GM21528 (cell line): Measurements from ENCODE around the gene CD302.
"Not testable (repeated sequence)": the region's sequence is repeated elsewhere in the genome, so short reads cannot be mapped to it uniquely, and the experiment has no call there.

Experiments
- ATAC-seq: cut with Tn5 transposase; IDR thresholded peaks from one replicate; pipeline ENCODE4 v1.9.1; 2021; ENCODE audit warnings: mild to moderate bottlenecking, moderate library complexity; ENCODE audit not compliant: unreplicated experiment, low FRiP score

The CD302 gene

DNA sequence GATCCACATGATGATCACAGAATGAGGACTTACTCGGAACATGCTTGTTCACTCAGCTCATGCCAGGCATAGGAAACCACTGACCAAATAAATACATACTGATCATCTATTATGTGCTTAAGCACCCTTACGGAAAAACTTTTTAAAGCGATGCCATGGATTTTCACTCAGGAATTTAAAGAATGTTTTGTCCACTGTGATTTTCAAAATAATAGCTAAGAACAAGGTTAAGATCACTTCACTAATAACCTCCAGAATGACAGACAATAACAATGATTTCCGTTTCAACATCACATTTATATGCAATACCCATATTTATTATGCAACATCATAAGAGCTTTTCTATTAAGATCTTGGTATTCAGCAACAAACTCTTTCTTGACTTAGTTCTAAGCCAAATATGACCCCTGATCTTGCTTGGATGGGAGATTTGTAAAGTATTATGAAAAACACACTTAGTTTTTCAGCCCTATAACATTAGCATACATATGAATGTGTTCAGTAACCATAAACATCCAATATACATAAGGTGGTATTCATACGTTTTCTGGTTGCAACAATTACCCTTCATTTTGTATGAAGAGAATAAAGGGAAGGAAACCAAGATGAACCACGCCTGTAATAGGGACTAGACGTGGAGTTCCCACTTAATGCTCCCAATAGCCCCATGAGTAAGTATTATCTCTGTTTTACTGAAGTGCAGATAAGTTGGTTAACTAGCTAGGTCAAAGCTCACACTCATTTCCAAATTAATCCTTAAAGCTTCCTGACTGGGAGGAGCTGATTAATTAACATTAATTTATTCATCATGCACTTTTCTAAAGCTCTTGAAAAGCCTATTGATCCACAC, 1.9 kb downstream of the CD302 start:
- ATAC-seq: no peak

DNA sequence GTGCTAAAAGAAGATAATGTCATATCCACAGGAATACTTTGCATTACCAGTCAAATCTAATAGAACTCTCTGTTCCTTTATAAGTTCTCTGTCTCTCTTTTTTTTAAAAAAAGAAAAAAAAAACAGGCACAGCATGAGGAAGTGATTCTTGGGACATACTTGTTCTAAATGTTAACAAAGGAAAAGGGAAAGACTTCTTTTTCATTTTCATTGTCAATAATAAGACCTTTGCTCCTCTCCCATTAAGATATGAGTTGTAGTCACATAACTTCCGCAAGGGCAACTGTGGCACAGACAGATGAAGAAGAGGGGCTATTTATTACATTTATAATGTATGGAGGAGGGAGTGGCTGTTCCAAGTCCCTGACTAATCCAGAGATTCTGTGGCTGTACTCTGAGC, 4.7 kb downstream of the CD302 start:
- ATAC-seq: no peak

DNA sequence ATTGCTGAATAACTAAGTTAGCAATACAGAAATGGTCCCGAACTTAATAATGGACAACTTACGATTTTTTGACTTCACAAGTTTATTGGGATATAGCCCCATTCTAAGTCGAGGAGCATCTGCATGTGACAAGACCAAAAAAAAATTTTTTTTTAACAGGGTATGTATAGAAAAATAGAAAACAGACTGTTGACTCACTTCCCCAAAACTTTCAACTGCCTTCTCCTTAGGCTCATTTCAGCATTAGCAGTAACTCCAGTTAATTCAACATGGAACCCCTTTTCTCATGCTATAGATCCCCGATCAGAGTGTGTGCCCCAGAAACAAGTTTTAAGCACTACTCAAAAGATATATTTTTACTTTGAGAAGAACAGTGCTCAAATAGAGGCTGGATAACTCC, 5.4 kb downstream of the CD302 start:
- no peak for ATAC-seq

DNA sequence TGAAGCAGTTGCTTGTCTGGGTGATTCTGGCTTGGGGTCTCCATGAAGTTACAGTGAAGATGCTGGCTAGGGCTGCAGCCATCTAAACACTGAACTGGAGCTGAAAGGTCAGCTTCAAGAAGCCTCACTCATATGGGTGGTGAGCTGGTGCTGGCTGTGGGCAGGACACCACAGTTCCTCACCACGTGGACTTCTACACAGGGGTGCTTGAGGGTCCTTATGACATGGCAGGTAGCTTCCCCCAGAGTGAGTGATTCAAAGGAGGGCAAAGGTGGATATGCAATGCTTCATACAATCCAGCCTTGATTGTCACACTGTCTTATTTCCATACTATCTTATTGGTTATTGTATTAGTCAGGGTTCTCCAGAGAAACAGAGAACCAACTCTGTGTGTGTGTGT, 6.0 kb downstream of the CD302 start:
- no peak for ATAC-seq

DNA sequence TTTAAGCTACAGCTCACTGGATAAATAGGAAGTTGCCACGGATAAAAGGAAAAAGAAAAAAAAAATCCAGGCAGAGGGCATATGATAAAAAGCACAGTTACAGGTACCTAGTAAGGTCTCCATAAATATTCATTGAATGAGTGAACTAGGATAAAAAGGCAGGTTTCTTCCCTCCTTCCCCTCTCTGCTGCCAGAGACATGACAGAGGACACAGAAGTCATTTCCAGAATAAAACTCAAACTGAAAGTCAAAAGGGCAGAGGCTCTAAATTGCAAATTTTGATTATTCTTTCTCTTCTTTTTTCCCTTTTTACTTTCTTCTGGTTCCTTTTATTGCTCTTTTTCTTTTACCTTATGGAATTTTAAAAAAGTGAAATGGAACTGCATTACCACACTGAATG, 7.7 kb downstream of the CD302 start:
- no peak for ATAC-seq

DNA sequence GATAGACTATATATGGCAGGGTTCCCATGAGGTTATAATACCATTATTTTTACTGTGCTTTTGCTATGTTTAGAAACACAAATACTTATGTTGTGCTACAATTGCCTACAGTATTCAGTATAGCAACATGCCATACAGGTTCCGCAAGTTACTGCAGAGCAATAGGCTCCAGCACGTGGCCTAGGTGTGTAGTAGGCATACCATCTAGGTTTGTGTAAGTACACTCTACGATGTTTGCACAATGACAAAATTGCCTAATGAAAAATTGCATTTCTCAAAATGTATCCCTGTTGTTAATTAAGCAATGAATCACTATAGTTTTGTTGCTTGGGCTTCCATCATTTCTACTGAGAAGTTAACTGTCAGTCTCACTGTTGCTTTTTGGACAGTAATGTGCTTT, 9.8 kb downstream of the CD302 start:
- no peak for ATAC-seq

DNA sequence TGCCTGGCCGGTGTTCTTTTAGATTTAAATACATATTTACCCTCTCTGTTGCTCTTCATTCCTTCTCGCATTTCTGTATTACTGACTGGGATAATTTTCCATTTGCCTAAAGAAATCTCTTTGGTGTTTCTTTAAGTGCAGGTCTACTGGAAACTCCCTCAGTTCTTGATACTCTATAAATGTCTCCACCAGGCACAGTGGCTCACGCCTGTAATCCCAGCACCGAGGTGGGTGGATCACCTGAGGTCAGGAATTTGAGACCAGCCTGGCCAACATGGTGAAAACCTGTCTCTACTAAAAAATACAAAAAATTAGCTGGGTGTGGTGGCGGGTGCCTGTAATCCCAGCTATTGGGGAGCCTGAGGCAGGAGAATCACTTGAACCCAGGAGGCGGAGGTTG, 10.4 kb downstream of the CD302 start:
- not testable (repeated sequence) for ATAC-seq

DNA sequence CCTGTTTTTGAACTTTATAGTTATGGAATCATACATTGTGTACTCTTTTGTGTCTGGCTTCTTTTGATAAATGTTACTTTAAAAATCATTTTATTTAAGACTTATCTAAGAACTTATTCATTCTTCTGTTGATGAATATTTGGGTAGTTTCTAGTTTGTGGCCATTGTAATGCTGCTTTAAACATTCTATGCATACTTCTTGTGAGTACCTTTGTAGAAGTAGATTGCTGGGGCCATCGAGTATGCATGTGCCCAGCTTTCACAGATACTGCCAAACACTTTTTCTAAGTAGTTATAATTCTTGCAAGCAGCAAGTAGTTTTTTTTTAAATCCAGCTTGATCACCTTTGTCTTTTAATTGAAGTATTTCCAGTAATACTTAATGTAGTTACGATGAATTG, 11.1 kb downstream of the CD302 start:
- ATAC-seq: no peak

DNA sequence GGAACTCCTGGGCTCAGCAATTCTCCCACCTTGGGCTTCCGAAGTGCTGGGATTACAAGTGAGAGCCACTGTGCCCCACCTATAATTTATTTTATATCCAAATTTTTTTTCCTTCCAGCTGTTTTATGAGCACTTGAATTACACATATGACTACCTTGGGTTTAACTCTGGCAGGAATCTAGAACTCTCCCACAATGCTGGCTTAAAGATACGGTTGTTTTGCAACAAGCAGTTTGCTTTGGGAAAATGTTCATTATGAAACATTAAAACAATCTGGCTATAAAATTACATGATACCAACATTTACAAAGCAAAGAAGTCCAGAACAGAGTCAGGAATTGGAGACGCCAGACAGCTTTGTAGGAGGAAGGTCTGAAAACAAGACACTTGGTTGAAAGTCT, 12.8 kb downstream of the CD302 start:
- ATAC-seq: no peak

DNA sequence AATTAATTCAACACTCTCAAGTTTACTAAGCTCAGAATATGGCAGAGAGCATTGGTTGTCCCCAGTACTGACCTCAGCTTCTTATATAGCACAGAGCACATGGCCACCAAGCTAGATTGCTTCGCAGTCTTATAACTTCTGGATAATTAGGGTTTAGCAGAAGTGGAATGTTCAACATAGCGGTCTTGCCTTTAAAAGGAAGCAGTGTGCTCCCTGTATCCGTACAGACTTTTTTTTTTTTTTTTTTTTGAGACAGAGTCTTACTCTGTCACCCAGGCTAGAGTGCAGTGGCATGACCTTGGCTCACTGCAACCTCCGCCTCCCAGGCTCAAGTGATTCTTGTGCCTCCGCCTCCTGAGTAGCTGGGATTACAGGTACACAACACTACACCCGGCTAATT, 13.3 kb downstream of the CD302 start:
- not testable (repeated sequence) for ATAC-seq

DNA sequence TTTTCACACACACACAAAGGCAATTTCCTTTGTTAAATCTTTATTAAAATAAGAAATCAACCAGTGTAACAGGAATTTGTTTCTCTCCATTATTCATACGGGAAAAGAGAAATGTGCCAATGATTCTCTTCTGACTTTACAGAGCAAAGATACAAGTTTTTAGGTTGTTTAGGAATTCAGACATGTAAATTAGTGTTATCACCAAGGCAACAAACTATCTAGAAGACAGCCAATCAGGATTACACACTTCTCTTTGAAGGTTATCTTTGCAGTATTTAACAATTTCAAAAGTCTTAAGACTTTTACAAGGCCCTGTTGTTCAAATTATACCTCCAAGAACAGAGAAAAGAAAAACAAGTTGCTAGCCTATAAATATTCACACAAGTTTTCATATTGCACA, 14.5 kb downstream of the CD302 start:
- ATAC-seq: no peak

DNA sequence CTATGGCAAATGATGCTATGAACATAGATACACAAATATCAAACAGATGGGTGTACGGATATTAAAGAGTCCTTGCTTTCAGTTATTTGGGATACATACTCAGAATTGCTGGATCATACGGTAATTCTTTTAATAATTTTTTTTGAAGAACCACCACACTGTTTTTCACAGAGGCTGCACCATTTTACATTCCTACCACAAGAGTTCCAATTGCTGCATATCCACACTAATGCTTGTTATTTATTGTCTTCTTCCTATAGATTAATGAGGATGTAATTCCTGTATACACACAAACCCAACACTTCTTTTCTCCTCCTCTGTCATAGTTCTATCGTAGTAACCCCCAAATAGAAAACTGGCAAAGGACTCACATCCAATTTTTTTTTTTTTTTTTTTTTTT, 21.7 kb downstream of the CD302 start:
- no peak for ATAC-seq

DNA sequence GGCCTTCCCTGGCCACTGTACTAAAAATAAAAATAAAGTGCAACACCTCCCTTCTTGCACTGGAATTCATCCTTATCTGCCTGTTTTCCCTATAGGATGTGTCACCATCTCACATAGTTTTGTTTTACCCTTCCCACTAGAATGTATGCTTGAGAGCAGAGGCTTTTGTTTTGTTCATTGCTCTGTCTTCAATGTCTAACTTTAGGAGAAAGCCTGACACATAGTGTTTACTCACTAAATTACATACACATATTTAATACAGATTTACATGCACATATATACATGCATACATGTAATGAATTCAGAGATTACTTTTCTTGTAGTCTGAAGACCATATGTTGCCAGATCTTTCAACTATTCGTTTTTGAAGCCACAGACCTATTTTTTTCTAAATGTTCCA, 23.0 kb downstream of the CD302 start:
- ATAC-seq: no peak

DNA sequence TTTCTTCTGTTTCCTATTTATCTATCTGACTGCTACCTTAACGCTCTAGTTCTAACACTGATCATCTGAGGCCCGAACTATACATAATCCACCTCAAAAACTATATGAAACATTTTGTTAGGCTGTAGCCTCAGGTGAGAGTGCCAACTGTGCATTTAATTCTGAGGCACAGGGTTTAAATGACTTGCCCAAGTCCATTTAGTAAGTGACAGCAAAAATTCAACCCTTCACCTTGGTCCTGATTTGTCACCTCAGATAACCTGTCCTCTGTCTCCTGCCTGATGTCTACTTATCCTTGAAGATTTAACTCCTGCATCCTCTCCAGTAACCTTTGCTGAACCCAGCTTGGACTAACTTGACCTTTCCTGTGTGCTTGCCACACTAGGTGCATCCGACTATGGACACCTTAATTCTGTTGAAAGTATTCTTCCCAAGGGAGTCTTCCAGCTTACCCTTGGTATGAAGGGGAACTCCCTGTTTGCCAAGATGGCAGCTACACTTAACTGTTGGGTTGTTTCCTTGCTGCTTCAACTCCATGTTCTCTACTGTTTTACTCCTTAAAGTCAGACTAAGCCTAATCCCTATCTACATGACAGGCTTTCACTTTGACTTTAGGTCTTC, 23.5 kb downstream of the CD302 start:
- no peak for ATAC-seq

DNA sequence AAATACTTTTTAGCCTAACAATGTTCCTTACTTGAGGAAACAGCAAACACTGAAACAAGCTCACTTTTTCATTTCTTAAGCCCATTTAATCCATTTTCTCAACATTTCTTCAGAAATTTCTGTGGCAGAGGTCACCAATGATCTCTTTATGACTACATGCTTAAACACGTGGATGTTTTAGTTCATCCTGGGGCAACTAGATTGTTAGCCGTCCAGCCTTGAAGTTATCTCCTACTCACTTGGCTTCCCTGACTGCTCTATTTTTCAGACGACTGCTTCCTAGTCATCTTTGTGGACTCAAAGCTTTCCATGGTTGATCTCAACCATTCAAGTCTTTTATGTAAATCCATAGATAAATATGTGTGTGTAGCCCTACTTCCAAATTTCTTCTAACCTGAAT, 24.1 kb downstream of the CD302 start:
- ATAC-seq: no peak

DNA sequence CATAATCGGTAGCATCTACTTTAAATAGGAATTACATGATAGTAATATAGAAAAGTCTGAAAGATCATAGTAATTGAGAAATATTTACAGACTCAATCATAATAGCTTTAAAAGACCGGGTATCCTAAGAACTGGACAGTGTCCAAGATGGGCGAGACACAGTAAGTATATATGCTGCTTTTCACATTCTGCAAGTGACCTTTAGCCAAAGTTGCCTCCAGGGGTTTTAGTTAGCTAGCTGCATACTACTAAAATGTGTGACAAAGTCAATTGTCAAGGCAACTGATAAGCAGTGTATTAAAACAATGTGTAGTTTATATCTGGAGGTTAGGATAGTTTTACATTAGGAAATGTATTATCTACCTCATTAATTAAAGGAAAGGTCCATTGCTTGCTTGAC, 24.6 kb downstream of the CD302 start:
- no peak for ATAC-seq

DNA sequence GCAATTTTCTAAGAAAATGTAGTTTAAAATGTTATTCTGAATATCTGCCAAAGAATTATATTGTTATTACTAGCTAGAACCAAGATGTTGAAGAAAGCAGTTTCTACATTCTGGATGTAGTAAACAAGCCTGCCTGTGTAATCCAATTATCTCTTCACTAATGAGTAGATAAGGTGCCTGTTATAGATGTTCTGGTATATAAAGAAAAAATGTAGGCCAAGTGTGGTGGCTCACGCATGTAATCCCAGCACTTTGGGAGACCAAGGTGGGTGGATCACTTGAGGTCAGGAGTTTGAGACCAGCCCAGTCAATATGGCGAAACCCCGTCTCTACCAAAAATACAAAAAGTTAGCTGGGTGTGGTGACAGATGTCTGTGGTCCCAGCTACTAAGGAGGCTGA, 28.9 kb downstream of the CD302 start:
- ATAC-seq: no peak

DNA sequence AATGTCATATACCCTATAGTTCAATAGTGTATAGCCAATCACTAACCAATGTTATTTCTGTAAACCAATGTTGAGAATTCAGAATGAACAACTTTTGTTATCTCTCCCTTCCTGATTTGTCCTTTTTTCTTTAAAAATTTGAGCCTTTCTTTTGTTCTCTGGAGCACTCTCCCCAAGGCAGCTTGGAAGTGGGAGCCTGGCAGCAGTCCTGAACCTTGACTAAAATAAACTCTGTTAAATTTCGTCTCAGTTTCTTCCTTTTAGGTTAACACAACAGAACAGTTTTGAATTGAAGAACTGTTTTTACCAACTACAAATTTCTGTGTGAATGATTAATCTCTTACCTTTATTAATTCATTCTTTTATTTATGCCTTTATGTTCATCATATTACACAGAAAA, 35.9 kb downstream of the CD302 start:
- no peak for ATAC-seq

DNA sequence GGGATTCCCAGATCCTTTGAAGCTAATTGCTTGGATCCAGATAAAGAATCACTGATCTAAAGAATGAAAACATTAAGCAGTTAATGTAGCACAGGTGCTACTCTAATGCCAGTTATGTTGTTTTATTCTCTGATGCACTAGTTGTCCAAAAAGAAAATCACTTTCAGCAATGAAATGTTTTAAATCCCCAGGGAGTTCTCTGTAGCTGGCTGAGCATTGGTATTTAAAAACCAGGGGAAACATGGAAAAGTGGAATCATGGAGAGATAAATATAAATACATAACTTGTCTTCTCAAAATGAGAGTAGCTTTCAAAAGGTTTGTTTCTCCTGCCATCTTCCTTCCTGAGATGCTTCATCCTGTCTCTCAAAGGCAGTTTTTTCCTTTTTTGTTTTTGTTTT, 37.7 kb downstream of the CD302 start:
- no peak for ATAC-seq

DNA sequence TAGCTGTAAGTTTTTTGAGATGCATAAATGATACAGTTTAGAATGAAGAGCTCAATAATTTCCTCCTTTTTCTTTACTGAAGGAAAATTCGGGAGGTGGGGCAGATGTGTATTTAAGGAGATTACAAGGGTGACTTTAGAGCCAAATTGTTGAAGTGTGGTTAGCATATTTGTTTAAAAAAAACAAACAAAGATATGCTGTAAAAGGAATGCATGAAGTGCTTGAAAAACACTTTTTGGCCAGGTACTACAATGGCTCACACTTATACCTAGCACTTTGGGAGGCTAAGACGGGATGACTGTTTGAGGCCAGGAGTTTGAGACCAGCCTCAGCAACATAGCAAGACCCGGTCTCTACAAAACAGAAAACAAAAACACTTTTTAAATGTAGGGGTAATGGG, 38.4 kb downstream of the CD302 start:
- ATAC-seq: no peak

DNA sequence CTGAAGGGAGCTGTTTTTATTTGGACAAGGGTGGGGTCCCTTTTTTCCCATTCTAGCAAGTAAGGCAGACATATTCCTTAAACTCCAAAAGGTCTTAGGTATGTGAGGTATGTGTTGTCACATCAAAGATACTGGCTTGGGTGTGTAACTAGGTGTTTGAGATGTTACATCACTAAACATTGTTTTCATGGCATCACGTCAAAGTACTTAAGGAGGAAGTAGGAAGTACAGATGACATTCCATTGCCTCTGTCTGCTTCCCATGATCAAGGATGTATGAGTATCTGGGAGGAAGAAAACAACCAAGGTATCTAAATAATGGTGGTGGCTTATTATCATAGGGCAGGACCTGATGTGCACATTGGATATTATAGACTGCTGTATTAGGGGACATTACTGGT, 39.3 kb downstream of the CD302 start:
- ATAC-seq: no peak

DNA sequence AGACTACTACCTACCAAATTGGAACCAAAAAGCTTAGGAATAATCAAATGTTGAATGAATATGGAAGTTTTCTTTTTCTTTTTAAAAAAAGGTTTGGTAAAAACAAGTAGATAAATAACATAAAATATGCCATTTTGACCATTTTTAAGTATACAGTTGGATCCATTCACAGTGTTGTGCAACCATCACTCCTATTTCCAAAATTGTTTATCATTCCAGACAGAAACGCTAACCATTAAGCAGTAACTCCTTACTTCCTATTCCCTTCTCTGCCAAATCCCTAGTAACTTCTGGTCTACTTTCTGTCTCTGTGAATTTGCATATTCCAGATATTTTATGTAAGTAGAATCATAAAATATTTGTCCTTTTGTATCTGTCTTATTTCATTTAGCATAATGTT, 39.8 kb downstream of the CD302 start:
- no peak for ATAC-seq
